ENCODE data around the gene IDH2.
A peak's percentile ranks its signal among the peaks of the same experiment; 100 is the strongest.
"Not testable (repeated sequence)": the region's sequence is repeated elsewhere in the genome, so short reads cannot be mapped to it uniquely, and the experiment has no call there.

The IDH2 gene

DNA sequence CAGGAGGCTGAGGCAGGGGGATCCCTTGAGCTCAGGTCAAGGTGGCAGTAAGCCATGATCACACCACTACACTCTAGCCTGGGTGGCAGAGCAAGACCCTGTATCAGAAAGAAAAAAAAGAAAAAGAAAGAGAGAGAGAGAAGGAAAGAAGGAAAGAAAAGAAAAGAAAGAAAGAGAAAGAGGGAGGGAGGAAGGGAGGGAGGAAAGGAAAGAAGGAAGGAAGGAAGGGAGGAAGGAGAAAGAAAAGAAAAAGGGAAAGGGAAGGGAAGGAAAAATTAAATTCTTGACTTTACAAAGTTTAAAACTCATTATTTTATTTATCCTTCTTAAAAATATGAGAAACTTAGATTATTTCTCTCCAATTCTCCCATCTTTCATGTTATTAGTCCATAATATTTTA lies 17.1 kb upstream of the IDH2 start:
- no peaks in the 10 kb centered on the region for H3K4me1 ChIP-seq
- no peak overlapping the region for H3K4me3 ChIP-seq (ENCODE audit: low read depth, low read length)
- H3K27me3 ChIP-seq = peaks cover 3% of the 10 kb centered on the region; the same call in 1 of the 2 replicates
- H3K36me3 ChIP-seq = no peaks in the 10 kb centered on the region
- TF ChIP-seq, protein P1, sequence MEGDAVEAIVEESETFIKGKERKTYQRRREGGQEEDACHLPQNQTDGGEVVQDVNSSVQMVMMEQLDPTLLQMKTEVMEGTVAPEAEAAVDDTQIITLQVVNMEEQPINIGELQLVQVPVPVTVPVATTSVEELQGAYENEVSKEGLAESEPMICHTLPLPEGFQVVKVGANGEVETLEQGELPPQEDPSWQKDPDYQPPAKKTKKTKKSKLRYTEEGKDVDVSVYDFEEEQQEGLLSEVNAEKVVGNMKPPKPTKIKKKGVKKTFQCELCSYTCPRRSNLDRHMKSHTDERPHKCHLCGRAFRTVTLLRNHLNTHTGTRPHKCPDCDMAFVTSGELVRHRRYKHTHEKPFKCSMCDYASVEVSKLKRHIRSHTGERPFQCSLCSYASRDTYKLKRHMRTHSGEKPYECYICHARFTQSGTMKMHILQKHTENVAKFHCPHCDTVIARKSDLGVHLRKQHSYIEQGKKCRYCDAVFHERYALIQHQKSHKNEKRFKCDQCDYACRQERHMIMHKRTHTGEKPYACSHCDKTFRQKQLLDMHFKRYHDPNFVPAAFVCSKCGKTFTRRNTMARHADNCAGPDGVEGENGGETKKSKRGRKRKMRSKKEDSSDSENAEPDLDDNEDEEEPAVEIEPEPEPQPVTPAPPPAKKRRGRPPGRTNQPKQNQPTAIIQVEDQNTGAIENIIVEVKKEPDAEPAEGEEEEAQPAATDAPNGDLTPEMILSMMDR (IDR thresholded peaks at IDR 0.05; ENCODE audit: low read depth, low read length) = no peak
- H3K9me3 ChIP-seq = peaks cover 4% of the 10 kb centered on the region; the same call in 1 of the 2 replicates
- no peak for DNase-seq

DNA sequence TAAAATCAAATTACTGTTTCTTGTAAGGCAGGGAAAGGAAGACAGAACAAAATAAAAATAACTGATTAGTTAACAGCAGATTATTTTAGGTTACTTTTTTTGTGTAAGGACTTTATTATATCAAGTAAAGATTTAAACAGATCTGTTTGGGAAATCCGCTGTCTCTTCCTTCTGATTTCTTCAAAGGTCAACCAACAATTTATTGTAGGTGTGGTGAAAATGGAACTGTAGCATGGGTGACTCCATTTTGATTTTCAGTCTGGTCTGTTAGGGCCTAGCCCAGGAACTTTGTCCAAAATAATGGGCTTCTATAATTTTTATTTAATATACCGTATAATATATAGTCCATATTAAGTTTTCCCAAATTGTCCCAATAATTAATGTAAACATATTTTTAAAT lies 13.5 kb upstream of the IDH2 start:
- Histone ChIP-seq H3K36me3 (no peaks in the 10 kb centered on the region), H3K4me1 (no peaks in the 10 kb centered on the region), H3K9me3 (peaks cover 4% of the 10 kb centered on the region; the same call in 1 of the 2 replicates), H3K4me3 (ENCODE audit: low read depth, low read length) (no peak overlapping the region), H3K27me3 (peaks cover 3% of the 10 kb centered on the region; the same call in 1 of the 2 replicates)
- TF ChIP-seq, protein P1 (IDR thresholded peaks at IDR 0.05; ENCODE audit: low read depth, low read length) = no peak
- no peak for DNase-seq

DNA sequence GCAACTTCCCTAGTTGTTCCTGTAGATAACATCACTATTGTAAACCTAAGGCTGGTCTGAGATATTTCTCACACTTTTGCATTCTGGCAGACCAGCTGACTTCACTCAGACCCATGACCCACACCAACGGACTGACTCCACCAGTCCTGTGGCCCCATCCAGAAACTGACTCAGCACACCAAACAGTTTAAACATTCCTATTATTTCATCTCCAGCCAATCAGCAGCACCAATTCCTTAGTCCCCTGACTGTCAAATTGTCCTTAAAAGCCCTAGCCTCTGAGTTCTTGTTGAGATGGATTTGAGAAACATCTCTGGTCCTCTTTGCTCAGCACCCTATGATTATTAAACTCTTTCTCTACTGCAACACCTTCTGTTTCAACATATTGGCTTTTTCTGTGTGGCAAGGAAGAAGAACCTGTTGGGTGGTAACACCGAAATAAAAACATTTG lies 12.2 kb upstream of the IDH2 start:
- TF ChIP-seq, protein P1 (IDR thresholded peaks at IDR 0.05; ENCODE audit: low read depth, low read length) = no peak
- Histone ChIP-seq H3K4me1 (no peaks in the 10 kb centered on the region), H3K27me3 (no peaks in the 10 kb centered on the region), H3K4me3 (ENCODE audit: low read depth, low read length) (no peak overlapping the region), H3K9me3 (peaks cover 4% of the 10 kb centered on the region; the same call in 1 of the 2 replicates), H3K36me3 (no peaks in the 10 kb centered on the region)
- DNase-seq = no peak

DNA sequence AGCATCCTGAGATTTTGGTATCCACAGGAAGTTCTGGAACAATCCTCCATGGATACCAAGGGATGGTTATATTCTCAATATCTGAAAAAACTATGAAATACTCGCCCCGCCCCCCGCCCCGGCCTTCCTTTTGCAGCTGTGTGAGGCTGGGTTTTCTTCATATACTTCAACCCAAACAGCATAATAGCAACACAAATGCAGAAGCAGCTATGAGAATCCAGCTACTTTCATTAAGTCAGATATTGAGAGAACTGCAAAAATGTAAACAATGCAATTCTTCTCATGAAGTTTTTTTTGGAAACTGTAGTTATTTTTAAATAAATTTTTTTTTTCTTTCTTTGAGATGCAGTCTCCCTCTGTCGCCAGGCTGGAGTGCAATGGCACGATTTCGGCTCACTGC lies 10.9 kb upstream of the IDH2 start:
- no peak for DNase-seq
- Histone ChIP-seq H3K4me1 (no peaks in the 10 kb centered on the region), H3K9me3 (peaks cover 4% of the 10 kb centered on the region; the same call in 1 of the 2 replicates), H3K27me3 (no peaks in the 10 kb centered on the region), H3K36me3 (no peaks in the 10 kb centered on the region), H3K4me3 (ENCODE audit: low read depth, low read length) (no peak overlapping the region)
- TF ChIP-seq, protein P1 (IDR thresholded peaks at IDR 0.05; ENCODE audit: low read depth, low read length) = no peak

DNA sequence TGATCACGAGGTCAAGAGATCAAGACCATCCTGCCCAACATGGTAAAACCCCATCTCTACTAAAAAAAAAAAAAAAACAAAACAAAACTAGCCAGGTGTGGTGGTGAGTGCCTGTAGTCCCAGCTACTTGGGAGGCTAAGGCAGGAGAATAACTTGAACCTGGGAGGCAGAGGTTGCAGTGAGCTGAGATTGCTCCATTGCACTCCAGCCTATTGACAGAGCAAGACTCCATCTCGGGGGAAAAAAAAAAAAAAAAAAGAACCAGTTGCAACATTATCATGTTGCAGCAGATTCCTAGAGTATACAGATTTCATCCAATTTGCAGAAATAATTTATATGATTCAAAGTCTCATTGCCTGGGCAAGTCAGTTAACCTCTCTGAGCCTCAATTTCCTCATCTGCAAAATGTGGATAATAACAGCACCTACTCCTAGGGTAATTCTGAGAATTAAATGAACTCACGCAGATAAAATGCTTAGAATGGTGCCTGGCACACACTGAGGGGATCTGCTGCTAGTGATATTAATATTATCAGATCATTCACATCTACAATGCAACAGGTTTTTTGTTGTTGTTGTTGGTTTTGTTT lies 7.0 kb upstream of the IDH2 start:
- H3K4me3 ChIP-seq (ENCODE audit: low read depth, low read length); H3K9me3 ChIP-seq; H3K27me3 ChIP-seq; DNase-seq; H3K36me3 ChIP-seq: not testable (repeated sequence)
- H3K4me1 ChIP-seq = peaks cover 11% of the 10 kb centered on the region

DNA sequence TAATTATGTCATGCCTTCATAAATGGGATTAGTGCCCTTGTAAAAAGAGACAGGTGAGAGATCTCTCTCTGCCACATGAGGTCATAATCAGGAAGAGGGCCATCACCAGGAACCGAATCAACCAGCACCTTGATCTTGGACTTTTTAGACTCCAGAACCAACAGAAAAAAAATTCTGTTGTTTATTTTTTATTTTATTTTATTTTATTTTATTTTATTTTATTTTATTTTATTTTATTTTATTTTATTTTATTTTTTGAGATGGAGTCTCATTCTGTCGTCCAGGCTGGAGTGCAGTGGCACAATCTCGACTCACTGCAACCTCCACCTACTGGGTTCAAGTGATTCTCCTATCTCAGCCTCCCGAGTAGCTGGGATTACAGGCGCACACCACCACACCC lies 5.8 kb upstream of the IDH2 start:
- not testable (repeated sequence) for H3K9me3 ChIP-seq; DNase-seq; H3K27me3 ChIP-seq; H3K4me3 ChIP-seq (ENCODE audit: low read depth, low read length); H3K36me3 ChIP-seq
- peaks cover 11% of the 10 kb centered on the region for H3K4me1 ChIP-seq

DNA sequence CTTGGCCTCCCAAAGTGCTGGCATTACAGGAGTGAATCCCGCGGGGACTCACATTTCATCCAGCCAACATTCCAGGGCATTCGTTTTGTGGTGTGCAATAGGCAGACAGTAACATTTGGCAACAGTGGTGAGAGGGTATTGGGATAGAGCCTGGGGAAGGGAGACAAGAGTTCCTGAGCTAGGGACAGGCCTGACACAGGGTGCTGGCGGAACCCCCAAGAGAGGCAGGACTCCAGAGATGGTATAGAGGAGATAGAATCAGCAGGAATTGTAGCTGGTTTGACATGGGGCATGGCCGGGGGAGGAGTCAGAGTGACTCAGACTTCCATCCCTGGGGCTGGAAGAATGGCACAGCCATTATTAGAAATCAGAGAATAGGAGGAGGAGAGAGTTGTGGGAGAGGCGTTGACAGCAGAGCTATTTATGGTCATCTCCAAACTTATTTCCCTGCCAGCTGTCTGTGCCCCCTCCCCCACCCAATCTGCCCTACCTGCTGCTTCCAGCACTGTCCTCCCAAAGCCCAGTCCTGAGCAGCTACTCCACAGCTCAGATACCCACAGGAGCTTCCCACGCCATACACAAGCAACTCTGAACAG lies 4.4 kb upstream of the IDH2 start:
- Histone ChIP-seq H3K4me1 (peaks cover 11% of the 10 kb centered on the region), H3K36me3 (no peaks in the 10 kb centered on the region), H3K4me3 (ENCODE audit: low read depth, low read length) (peak overlapping the region; percentile 16; the same call in 1 of the 2 replicates), H3K9me3 (no peaks in the 10 kb centered on the region), H3K27me3 (no peaks in the 10 kb centered on the region)
- peak; percentile 82 for DNase-seq
- TF ChIP-seq, protein P1 (IDR thresholded peaks at IDR 0.05; ENCODE audit: low read depth, low read length) = no peak

Measured in BE2C (cell line).